ENCODE data around the gene STUM. TPM values are rescaled to one million over a fixed set of nuclear protein-coding genes. Genes with fewer than 3 reads are reported as not detected.

Gene STUM
- total and polyA plus RNA-seq, 2 experiments from 2014 or later, result 0.23 to 1.3 TPM

- TF ChIP-seq CTCF (conservative IDR thresholded peaks at IDR 0.05; ENCODE audit: low read depth in 2 of 2) (no peak), ZNF114 (CRISPR knock-in tag; IDR thresholded peaks at IDR 0.05) (no peak), ZNF331 (CRISPR knock-in tag; IDR thresholded peaks at IDR 0.05; ENCODE audit: low read depth) (no peak)
- TF ChIP-seq, protein P1, sequence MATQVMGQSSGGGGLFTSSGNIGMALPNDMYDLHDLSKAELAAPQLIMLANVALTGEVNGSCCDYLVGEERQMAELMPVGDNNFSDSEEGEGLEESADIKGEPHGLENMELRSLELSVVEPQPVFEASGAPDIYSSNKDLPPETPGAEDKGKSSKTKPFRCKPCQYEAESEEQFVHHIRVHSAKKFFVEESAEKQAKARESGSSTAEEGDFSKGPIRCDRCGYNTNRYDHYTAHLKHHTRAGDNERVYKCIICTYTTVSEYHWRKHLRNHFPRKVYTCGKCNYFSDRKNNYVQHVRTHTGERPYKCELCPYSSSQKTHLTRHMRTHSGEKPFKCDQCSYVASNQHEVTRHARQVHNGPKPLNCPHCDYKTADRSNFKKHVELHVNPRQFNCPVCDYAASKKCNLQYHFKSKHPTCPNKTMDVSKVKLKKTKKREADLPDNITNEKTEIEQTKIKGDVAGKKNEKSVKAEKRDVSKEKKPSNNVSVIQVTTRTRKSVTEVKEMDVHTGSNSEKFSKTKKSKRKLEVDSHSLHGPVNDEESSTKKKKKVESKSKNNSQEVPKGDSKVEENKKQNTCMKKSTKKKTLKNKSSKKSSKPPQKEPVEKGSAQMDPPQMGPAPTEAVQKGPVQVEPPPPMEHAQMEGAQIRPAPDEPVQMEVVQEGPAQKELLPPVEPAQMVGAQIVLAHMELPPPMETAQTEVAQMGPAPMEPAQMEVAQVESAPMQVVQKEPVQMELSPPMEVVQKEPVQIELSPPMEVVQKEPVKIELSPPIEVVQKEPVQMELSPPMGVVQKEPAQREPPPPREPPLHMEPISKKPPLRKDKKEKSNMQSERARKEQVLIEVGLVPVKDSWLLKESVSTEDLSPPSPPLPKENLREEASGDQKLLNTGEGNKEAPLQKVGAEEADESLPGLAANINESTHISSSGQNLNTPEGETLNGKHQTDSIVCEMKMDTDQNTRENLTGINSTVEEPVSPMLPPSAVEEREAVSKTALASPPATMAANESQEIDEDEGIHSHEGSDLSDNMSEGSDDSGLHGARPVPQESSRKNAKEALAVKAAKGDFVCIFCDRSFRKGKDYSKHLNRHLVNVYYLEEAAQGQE (IDR thresholded peaks at IDR 0.05; ENCODE audit: unreplicated experiment), result no peak
Observed at GRCh38 chr1:226646870-226647449, 98.4 kb downstream of the STUM start (continued).

DNA sequence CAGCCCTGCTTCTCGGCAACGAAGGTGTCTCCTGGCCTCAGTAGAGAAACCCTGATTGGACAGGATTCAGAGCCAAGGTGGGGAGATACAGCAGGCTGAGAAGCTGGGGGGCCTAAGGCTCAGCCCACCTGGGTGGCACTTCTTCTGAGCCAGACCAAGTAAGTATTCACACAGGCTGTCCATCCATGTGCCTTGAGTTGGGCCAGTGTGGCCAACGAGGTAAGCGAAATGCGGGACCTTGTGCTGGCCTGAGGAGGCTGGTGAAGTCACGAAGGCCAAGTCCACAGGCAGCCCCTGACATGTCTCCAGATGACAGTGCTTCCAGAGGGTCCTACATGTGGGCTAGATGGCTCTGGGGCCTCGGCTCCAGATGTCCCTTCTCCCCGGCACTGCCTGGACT is 99.2 kb downstream of the STUM start:
- Mint-ChIP-seq H3K4me1 (peaks cover 23% of the 10 kb centered on the region), H3K4me3 (no peak overlapping the region), H3K9me3 (no peaks in the 10 kb centered on the region; the same call in 2 of the 3 replicates), H3K36me3 (ENCODE audit: low read depth) (no peaks in the 10 kb centered on the region; the same call in 2 of the 3 replicates), H3K27ac (no peak overlapping the region), H3K27me3 (ENCODE audit: insufficient read depth, low read depth, poor library complexity) (peaks cover 10% of the 10 kb centered on the region)
- no peaks in the 10 kb centered on the region for H3K79me2 ChIP-seq (replicated peaks; ENCODE audit: insufficient read depth)
- no peaks in the 10 kb centered on the region for H3K27me3 ChIP-seq (ENCODE audit: insufficient read depth)
- peaks cover 4% of the 10 kb centered on the region; the same call in 1 of the 2 replicates for H3K4me1 ChIP-seq (ENCODE audit: insufficient read depth)
- no peaks in the 10 kb centered on the region for H3F3A ChIP-seq (replicated peaks; ENCODE audit: low read depth)
- H3K9me2 ChIP-seq (ENCODE audit: insufficient read depth), result no peaks in the 10 kb centered on the region
- H2AFZ ChIP-seq, result no peak overlapping the region
- no peak for DNase-seq (ENCODE audit: low spot score)
- no peak for ATAC-seq
- no peak overlapping the region for H3K4me3 ChIP-seq
- no peaks in the 10 kb centered on the region for H4K20me1 ChIP-seq (replicated peaks; ENCODE audit: insufficient read depth)
- no peak overlapping the region for H3K27ac ChIP-seq (ENCODE audit: low read depth)
- H3K36me3 ChIP-seq (ENCODE audit: insufficient read depth), result no peaks in the 10 kb centered on the region
- no peak overlapping the region for H3K4me2 ChIP-seq
- TF ChIP-seq NANOG (IDR thresholded peaks at IDR 0.05; ENCODE audit: borderline replicate concordance) (no peak), ZNF114 (CRISPR knock-in tag; IDR thresholded peaks at IDR 0.05) (no peak), EZH2 (IDR thresholded peaks at IDR 0.05; ENCODE audit: low read depth, unreplicated experiment) (no peak), ZNF462 (CRISPR knock-in tag; IDR thresholded peaks at IDR 0.05) (no peak), STAT1 (IDR thresholded peaks at IDR 0.05; ENCODE audit: unreplicated experiment) (no peak), ZNF331 (CRISPR knock-in tag; IDR thresholded peaks at IDR 0.05; ENCODE audit: low read depth) (no peak), CREB1 (CRISPR knock-in tag; IDR thresholded peaks at IDR 0.05; ENCODE audit: low read depth) (no peak)
- TF ChIP-seq, protein P1 (IDR thresholded peaks at IDR 0.05; ENCODE audit: unreplicated experiment), result no peak
